HG03108 (cell line): Measurements from ENCODE around the gene DNM1.

Experiments
- ATAC-seq: cut with Tn5 transposase; IDR thresholded peaks from one replicate; pipeline ENCODE4 v1.9.1; 2021; ENCODE audit warnings: moderate library complexity; ENCODE audit not compliant: unreplicated experiment

Gene DNM1

GRCh38 chr9:128249908-128250838 lies 47.0 kb downstream of the DNM1 start:
- ATAC-seq: peak; percentile 85

GRCh38 chr9:128250839-128251731 lies 47.9 kb downstream of the DNM1 start:
- ATAC-seq: no peak

DNA sequence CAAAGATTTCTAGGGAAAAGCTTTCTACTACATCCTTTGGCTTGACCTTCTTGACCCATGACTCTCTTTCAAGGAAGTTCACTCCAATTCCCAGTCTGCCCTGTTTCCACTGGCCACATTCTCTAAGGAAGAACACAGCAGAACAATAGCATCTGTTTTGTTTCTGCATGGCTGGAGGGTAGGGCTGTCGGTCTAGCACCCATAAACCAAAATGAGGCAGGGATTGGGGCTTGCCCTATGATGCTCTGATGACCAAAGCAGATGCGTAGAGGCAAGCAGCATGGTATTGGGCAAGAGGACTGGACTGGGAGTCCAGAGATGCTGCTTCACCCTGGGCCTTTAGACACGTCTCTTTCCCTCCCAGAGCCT lies 48.5 kb downstream of the DNM1 start:
- no peak for ATAC-seq

- ATAC-seq: no peak
These were observed 49.3 kb downstream of the DNM1 start for GRCh38 chr9:128252317-128253139.

GRCh38 chr9:128253140-128253990 lies 50.2 kb downstream of the DNM1 start:
- ATAC-seq: no peak

DNA sequence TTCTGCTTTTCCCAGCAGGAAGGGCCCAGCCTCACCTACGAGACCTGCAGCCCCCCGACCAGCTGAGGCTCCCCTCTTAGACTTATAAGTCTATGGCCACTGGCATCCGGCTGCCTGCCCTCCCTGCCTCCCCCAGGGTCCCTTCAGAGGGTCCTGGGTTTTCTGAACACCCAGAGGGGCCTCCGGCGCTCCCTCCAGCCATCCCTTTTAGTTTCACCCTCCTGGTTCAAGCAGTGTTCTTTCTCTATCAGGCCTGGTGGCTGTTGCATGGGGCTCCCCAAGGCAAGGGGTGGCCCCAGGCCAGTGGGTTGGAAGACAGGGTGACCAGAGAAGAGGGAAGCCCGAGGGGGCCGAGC lies 50.8 kb downstream of the DNM1 start:
- ATAC-seq: no peak

- ATAC-seq: no peak
These were observed 51.2 kb downstream of the DNM1 start for GRCh38 chr9:128254362-128254761.

DNA sequence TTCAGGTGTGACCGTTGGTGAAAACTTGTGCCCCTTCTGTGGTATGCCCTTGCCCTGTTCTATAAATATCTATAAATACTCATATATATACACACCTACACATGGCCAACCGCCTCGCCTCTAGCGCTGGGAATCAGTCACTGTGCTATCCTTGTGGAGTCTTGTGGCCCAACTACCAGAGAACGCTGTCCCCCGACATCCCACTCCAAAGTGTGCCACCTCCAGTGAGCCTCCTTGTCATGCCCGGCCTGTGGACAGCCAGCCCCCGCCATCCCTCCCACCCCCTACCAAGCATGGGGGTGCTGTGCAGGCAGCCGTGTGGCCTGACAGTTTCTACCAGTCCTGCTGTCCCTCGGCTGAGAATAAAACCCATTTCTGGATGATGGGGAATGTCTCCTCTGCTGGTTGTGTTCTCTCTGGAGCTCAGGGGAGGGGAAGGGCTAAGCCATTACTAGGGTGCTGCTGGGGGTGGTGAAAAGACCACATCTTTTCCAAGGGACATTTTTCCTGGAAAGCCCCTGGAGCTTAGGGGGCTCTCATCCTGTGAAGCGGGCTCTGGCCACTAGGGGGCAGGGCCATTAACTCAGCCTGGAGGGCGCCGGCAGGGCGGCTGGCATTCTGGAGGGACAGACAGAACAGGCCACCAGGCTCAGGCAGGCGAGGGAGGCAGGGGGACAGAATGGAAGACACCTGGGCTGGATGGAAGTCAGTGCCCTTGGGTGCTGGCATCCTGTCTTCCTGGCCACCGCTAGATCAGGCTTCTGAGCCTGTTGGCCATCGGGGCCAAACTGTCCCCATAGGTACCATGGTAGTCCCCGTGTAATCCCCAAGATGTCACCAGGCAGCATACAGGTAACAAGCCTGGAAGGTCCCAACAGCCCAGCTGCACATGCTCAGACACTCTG lies 51.9 kb downstream of the DNM1 start:
- ATAC-seq: no peak

- no peak for ATAC-seq
These were observed 54.1 kb downstream of the DNM1 start for GRCh38 chr9:128257086-128257825.

GRCh38 chr9:128257907-128258306 lies 54.7 kb downstream of the DNM1 start:
- no peak for ATAC-seq

DNA sequence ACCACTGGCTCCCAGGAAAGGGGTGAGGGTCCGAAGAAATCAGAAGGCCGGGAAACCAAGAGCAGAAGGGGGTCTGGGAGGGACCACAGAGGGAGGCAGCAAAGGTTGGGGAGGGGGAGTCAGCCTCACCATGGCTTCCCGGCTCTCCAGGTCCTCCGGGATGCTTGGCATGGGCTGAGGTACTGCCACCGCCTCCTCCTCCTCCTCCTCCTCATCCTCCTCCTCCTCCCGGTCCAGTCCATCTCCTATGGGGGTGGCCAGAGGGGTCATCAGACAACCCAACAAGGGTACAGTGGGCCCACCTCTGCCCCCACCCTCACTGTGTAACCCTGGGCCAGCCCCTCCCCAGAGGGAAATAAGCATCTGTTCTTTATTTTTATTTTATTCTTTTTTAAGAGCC lies 55.1 kb downstream of the DNM1 start:
- ATAC-seq: no peak

- ATAC-seq: no peak
These were observed 56.0 kb downstream of the DNM1 start for GRCh38 chr9:128259156-128259555.

GRCh38 chr9:128260340-128260739 lies 57.2 kb downstream of the DNM1 start:
- ATAC-seq: no peak

DNA sequence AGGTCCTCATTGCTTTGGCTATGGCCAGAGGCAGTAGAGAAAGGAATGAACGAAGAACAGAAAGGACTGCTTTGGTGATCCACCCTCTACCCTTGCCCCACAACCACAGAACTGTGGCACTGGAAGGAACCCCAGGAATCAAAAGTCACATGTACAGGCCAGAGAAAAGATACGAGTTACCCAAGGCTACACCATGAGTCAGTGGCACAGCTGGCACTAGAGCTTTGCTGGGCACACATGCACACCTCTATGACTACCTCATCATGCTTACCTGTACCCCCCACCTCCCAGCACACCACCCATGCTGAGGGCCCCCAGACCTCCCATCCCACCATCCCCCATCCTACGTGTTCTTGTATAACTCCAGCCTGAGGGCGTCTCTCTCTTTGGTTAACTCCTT lies 59.5 kb downstream of the DNM1 start:
- ATAC-seq: no peak

DNA sequence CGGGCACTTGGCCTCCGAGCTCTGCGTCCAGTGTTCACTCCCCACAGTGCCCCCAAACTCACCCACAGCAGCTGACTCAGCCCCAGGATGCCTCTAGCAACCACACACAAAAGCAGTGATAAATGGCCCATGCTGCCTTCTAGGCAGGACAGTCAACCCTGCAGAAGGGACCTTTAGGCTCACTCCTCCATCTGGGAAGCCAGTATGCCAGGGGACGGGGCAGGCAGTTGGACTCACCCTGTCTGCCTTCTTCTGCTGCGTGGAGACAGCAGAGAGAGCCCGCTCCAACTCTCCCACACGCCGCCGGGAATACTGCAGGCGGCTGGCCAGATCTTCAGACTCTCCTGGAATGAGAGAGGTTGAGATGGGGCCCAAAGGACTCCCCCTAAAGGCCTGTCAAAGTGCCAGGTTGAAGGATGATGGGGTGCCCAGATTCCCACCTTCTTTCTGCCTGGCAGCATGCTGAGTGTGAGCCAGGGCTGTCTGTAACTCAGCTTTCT lies 62.2 kb downstream of the DNM1 start:
- no peak for ATAC-seq

GRCh38 chr9:128266868-128267590 lies 63.9 kb downstream of the DNM1 start:
- no peak for ATAC-seq

- ATAC-seq: no peak
These were observed 67.9 kb downstream of the DNM1 start for GRCh38 chr9:128271112-128271511.

GRCh38 chr9:128271512-128271911 lies 68.3 kb downstream of the DNM1 start:
- ATAC-seq: no peak
